Left lobe of liver (tissue), 2 donors: ENCODE data around the gene SYP. TPM values are rescaled to one million over a fixed set of nuclear protein-coding genes. Genes with fewer than 3 reads are reported as not detected.
"Not testable (repeated sequence)": the region's sequence is repeated elsewhere in the genome, so short reads cannot be mapped to it uniquely, and the experiment has no call there.

Experiments
- ATAC-seq: fragments of 200-7000 bp; cut with Tn5 transposase; one replicate; pipeline ENCODE4 v1.9.1; 2020; ENCODE audit warnings: mild to moderate bottlenecking, moderate library complexity
- DNase-seq: peaks from one replicate; pipeline ENCODE4 v3.0.0-alpha.2; 2020; ENCODE audit warnings: low spot score
- total RNA-seq: library from RNA; stranded (reverse); gene quantifications from one replicate; pipeline ENCODE4 v1.2.1, GENCODE V29; 2021
- donor health status: DM: no; HTN: no; CAD: no; lungs with moderate emphysema.
- donor health status: DM: no; HTN: yes; CAD: no.

Gene SYP
- total RNA-seq, 1 donor from 2014 or later: 0.10 TPM

DNA sequence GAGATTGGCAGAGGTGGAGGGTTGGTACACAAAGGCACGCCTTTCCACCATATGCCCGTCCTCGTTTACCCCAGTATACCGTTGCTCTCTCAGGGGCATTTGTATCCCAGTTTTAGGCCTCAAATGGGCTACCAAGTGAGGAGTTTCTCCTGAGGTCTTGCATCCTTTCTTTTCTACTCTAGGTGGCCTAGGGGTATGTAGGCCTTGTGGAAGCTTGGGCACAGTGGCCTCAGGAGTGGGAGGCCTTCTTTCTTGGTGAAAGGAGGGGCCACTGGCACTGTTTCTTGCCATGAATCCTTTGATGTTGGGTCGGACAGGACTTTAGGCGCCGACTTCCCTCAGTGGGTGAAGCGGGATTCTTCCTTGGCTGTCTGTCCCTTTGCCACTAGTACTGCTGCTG, 52.7 kb downstream of the SYP start:
- DNase-seq: no peak

DNA sequence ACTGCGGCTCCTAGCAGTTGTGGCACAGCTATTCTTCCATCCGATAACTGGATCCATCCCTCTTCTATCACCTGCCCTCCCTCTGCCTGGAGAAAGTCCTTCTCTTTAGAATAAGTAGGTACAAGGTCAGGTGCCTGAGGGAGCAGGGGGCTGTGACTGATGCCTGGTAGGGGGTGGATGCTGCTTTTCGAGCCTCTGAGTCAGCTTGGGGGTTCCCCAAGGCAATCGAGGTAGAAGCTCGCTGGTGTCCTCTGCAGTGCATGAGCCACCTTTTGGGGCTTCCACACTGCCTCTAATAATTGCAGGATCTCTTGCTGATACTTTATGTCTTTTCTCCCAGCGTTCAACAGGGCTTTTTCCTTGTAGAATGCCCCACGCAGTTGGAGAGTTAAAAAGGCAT, 56.8 kb downstream of the SYP start:
- not testable (repeated sequence) for ATAC-seq

More for the DNA sequence above, 52.7 kb downstream of the SYP start:
- no peak for ATAC-seq

DNA sequence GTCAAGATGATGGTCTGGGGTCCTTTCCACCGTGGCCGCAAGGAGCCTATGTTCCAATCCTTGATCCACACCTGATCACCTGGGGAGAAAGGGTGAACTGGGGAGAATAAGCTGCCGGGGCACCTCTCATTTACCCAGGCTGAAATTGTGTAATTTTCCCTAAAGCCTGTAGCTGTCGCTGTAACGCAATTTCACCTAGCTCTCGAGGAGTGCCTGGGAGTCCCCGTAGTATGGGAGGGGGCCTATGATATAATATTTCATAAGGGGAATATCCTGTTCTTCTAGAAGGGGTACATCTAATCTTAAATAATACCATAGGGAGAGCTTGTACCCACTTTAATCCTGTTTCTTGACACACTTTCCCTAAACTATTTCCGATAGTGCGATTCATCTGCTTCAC, 57.7 kb downstream of the SYP start:
- DNase-seq: not testable (repeated sequence)
- peak; percentile 31 for ATAC-seq

More for the DNA sequence above, 56.8 kb downstream of the SYP start:
- DNase-seq: not testable (repeated sequence)

DNA sequence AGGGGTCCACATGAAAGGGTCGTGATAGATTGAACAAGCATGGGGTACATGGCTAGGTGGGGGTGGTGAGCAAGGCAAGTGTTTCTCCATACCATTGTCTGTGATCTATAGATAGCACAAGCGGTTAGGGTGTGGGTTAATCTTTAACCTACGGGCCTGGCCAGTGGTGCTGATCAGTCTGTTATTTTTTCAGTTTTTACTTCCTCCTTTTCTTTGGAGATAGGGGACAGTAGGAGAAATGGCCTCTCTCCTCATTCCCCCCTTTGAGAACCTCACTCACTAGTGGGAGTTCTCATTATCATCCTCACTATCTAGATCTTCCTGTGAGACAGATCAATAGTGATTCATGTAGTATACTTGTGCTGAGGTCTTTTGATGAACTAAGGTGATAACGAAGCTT, 60.3 kb downstream of the SYP start:
- ATAC-seq: no peak
- no peak for DNase-seq

Other genes starting within 250 kb of the SYP start
- gene OTUD5, start 242.6 kb downstream of the SYP start, total RNA-seq: 21.8 TPM
- gene KCND1, start 228.3 kb downstream of the SYP start, total RNA-seq: 0.68 TPM
- gene GRIPAP1, start 197.9 kb downstream of the SYP start, total RNA-seq: 22.7 TPM
- gene TFE3, start 156.8 kb downstream of the SYP start, total RNA-seq: 16.8 TPM
- gene CCDC120, start 141.2 kb downstream of the SYP start, total RNA-seq: 4.7 TPM
- gene PRAF2, start 126.2 kb downstream of the SYP start, total RNA-seq: 5.4 TPM
- gene WDR45, start 120.3 kb downstream of the SYP start, total RNA-seq: 49.4 TPM
- gene GPKOW, start 76.5 kb downstream of the SYP start, total RNA-seq: 11.5 TPM
- 27.7 TPM for gene MAGIX, start 37.4 kb downstream of the SYP start, total RNA-seq
- 11.7 TPM for gene PLP2, start 28.3 kb downstream of the SYP start, total RNA-seq
- 4.5 TPM for gene PRICKLE3, start 13.8 kb downstream of the SYP start, total RNA-seq
- gene CACNA1F, start 33.1 kb upstream of the SYP start, total RNA-seq: not detected
- 9.5 TPM for gene CCDC22, start 35.3 kb upstream of the SYP start, total RNA-seq
- gene FOXP3, start 64.5 kb upstream of the SYP start, total RNA-seq: 0.65 TPM
- gene PPP1R3F, start 69.6 kb upstream of the SYP start, total RNA-seq: 4.2 TPM
- gene GAGE10, start 103.5 kb upstream of the SYP start, total RNA-seq: not detected
- 0.73 TPM for gene GAGE12J, start 121.8 kb upstream of the SYP start, total RNA-seq
- gene GAGE13, start 131.4 kb upstream of the SYP start, total RNA-seq: not detected